Measurements from ENCODE around the gene CMTM4.

- TF ChIP-seq CTCF (IDR thresholded peaks at IDR 0.05; ENCODE audit: insufficient read depth, low read length) = no peak
- TF ChIP-seq SPI1 (IDR thresholded peaks at IDR 0.05; ENCODE audit: borderline replicate concordance, low read depth) = no peak
- no peak for TF ChIP-seq POLR2AphosphoS5 (IDR thresholded peaks at IDR 0.05; ENCODE audit: low read depth)
- no peak for TF ChIP-seq REST (IDR thresholded peaks at IDR 0.05; ENCODE audit: insufficient replicate concordance, low read depth)
These were observed 115.1 kb downstream of the CMTM4 start for GRCh38 chr16:66581246-66581952.

Measured in HL-60 (cell line).